GM19467 (cell line): ENCODE data around the gene COLEC12.

Source experiments
- ATAC-seq: cut with Tn5 transposase; IDR thresholded peaks from one replicate; pipeline ENCODE4 v1.9.1; 2021; ENCODE audit warnings: mild to moderate bottlenecking, moderate library complexity; ENCODE audit not compliant: unreplicated experiment

The COLEC12 gene

GRCh38 chr18:500632-501405 is at the start of gene COLEC12:
Gene COLEC12 (minus strand): TSS chr18:500701. CDS start chr18:500514, 187 bp downstream.
- no peak for ATAC-seq

GRCh38 chr18:549967-550366 is 49.5 kb upstream of the COLEC12 start:
- ATAC-seq: no peak

- ATAC-seq: no peak
Observed at GRCh38 chr18:543447-544078, 43.1 kb upstream of the COLEC12 start.

GRCh38 chr18:533995-534601 is 33.6 kb upstream of the COLEC12 start:
- ATAC-seq: no peak

GRCh38 chr18:532632-533031 is 32.1 kb upstream of the COLEC12 start:
- ATAC-seq: no peak

- no peak for ATAC-seq
Observed at GRCh38 chr18:532018-532417, 31.5 kb upstream of the COLEC12 start.

GRCh38 chr18:527146-527545 is 26.6 kb upstream of the COLEC12 start:
- ATAC-seq: no peak

- ATAC-seq: no peak
Observed at GRCh38 chr18:526681-527080, 26.2 kb upstream of the COLEC12 start.

GRCh38 chr18:525036-525797 is 24.7 kb upstream of the COLEC12 start:
- no peak for ATAC-seq

- ATAC-seq: no peak
Observed at GRCh38 chr18:524466-524865, 24.0 kb upstream of the COLEC12 start.

GRCh38 chr18:523561-523960 is 23.1 kb upstream of the COLEC12 start:
- ATAC-seq: no peak

GRCh38 chr18:519019-519879 is 18.7 kb upstream of the COLEC12 start:
- no peak for ATAC-seq

- ATAC-seq: no peak
Observed at GRCh38 chr18:518081-518480, 17.6 kb upstream of the COLEC12 start.

GRCh38 chr18:515838-516237 is 15.3 kb upstream of the COLEC12 start:
- ATAC-seq: no peak

GRCh38 chr18:515156-515815 is 14.8 kb upstream of the COLEC12 start:
- no peak for ATAC-seq

GRCh38 chr18:513826-514530 is 13.5 kb upstream of the COLEC12 start:
- ATAC-seq: no peak

- ATAC-seq: no peak
Observed at GRCh38 chr18:512957-513356, 12.5 kb upstream of the COLEC12 start.

GRCh38 chr18:508835-509234 is 8.3 kb upstream of the COLEC12 start:
- ATAC-seq: no peak

GRCh38 chr18:507636-508035 is 7.1 kb upstream of the COLEC12 start:
- no peak for ATAC-seq
